GM12864 (cell line): ENCODE data around the gene RFX2.

ENCODE experiments used
- DNase-seq: peaks from one replicate; pipeline ENCODE4 v3.0.0-alpha.2; 2011; ENCODE audit warnings: low read depth
- H3K4me3 ChIP-seq: 2 replicates; pipeline ENCODE4 v1.5.1; 2011; ENCODE audit warnings: mild to moderate bottlenecking, low read depth, low read length, control low read depth
- TF ChIP-seq, protein P1 (sequence below): IDR thresholded peaks from 2 replicates; pipeline ENCODE4 v1.5.1; 2011; ENCODE audit warnings: low read depth, mild to moderate bottlenecking, moderate library complexity, low read length, control low read depth, inconsistent platforms; ENCODE audit errors: missing control alignments

The RFX2 gene

DNA sequence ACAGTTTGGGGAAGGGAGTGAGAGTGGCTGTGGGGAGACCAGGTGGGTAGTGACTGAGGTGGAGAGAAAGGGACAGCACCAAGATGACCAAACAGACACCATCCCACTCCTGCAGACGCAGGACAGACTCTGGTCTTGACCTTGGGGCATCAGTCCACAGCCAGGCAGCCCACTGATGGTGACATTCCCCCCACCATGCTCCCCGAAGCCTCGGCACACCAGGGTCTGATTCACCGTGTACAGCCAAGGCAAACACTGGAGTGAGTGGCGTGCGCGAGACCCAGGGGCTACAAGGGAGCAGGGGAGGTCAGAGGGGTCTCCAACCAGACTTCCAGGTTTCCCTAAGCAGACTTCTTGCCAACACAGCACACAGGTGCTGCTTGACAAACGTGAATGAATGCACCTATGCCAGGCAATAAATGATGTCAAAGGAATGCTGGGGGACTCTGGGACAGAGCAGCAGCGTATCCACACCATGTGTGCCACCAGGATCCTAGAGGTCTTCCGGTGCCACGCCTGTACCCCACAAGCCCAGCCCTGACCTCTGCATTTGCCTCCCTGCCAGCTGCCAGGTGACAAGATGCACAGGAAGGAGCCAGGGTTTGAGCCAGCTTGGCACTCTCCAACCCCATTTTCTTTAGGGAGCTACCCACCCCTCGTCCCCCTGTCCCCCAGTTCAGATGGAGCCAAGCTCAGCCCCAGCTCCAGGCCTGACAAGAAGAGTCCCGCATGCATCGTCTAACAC is 150.9 kb downstream of the RFX2 start:
- TF ChIP-seq, protein P1, sequence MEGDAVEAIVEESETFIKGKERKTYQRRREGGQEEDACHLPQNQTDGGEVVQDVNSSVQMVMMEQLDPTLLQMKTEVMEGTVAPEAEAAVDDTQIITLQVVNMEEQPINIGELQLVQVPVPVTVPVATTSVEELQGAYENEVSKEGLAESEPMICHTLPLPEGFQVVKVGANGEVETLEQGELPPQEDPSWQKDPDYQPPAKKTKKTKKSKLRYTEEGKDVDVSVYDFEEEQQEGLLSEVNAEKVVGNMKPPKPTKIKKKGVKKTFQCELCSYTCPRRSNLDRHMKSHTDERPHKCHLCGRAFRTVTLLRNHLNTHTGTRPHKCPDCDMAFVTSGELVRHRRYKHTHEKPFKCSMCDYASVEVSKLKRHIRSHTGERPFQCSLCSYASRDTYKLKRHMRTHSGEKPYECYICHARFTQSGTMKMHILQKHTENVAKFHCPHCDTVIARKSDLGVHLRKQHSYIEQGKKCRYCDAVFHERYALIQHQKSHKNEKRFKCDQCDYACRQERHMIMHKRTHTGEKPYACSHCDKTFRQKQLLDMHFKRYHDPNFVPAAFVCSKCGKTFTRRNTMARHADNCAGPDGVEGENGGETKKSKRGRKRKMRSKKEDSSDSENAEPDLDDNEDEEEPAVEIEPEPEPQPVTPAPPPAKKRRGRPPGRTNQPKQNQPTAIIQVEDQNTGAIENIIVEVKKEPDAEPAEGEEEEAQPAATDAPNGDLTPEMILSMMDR, result no peak
- no peak for DNase-seq
- H3K4me3 ChIP-seq, result no peak overlapping the region

DNA sequence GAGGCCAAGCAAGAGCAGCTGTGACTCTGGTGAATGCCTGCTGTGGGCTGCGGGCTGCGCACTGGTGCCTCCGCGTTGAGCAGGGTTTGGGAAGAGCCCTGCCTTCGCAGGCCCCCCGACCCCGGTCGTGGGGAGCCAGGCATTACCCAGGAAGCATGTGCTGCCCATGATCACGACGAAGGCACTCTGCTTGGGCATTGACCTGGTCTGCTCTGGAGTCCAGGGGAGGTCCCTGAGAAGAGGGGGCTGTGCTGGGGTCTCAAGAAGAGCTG is 151.5 kb downstream of the RFX2 start:
- DNase-seq, result no peak
- no peak overlapping the region for H3K4me3 ChIP-seq
- TF ChIP-seq, protein P1, result no peak

DNA sequence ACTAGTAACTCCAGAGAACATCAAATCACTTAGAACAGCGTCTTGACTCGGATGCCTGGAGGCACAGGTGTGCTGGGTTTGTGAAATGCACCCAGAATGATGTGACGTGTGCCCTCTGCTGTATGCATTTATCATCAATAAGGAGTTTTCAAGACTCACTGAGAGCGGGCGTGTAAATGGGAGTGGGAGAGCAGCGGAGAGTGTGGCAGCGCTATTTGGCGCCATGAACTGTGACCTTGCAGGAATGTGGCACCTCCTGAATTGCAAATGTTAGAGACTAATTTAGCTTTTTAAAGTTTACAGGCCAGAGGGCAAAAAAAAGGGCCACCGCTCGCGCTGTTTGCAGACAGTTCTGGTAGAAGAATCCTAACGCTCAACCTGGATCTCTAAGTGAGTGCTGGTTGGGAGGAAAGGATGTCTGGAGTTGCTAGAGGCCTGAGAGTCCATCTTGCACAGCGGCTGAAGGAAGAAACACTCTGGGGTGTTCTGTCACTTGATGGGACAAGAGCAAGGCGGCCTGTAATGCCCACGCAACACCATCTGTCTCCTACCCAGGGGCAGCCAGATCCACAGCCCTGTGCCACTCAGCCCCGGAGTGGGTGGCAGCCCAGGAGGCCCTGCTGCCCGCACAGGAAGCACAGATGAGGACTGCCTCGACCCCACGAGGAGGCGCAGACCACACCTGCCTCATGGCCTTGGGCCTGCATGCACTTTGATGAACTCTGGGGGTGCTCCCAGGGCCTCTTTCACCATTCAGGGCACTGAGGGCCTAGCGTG is 152.0 kb downstream of the RFX2 start:
- TF ChIP-seq, protein P1, result no peak
- no peak overlapping the region for H3K4me3 ChIP-seq
- DNase-seq, result no peak

DNA sequence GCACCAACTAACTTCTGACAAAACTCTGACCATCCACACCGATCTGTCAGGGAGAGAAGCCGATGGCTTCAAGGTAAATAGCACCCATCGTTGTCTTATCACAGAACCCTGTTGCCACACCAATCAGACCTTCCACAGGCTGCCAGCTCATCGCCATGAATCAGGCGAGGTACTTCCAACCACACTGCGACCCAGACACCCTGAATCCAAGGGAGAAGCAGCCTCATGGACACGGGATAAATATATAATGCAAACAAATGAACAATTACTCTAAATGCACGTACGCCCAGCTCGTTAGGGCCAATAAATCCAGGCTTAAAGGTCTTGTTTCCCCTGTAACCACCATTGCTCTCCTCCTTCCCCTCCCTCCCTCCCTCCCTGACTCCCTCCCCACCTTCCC is 153.1 kb downstream of the RFX2 start:
- TF ChIP-seq, protein P1, result no peak
- DNase-seq, result no peak

DNA sequence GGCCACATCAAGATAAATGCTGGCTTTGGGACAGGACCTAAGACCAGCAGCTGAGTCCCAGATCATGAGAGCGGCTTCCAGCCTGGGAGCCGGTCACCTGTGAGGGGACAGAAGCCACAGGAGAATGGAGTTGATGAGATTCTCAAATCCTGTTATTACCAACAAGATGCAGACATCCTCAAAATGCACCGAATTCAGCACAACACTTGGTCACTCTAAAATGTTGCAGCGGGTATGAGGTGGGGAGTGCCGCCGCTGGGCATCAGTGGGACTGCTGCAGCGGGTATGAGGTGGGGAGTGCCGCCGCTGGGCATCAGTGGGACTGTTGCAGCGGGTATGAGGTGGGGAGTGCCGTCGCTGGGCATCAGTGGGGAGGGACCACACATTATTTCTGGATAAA is 153.6 kb downstream of the RFX2 start:
- H3K4me3 ChIP-seq, result no peak overlapping the region
- TF ChIP-seq, protein P1, result no peak
- no peak for DNase-seq

More for the DNA sequence above, 153.1 kb downstream of the RFX2 start:
- no peak overlapping the region for H3K4me3 ChIP-seq

DNA sequence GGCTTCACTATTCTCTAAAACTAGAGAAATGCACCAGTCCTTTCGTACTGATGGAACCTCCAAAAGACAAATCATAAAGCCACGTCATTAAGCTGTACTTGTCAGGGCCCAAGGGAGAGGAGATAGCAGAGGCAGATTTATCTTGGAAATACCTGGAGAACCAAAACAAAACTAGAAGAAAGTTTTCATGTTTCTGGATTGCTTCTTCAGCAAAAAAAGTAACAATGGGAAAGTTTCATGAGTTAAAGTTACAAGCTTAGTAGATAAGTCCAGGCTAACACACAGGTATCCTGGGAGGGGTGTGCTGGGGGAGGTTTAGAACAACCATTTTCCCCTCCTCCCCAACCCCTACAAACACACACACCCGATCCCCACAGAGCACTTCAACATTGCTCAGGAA is 154.0 kb downstream of the RFX2 start:
- TF ChIP-seq, protein P1, result no peak
- DNase-seq, result no peak
- no peak overlapping the region for H3K4me3 ChIP-seq

DNA sequence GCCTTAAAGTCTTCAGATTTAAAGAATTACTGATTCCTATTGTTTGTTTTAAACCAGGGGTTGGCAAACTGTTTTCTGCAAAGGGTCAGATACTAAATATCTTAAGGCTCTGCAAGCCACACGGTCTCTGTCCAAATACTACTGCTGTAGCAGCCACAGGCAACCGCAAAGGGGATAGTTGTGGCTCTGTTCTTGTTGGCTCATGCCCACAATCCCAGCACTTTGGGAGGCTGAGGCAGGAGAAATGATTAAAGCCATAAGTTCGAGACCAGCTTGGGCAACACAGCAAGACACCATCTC is 154.7 kb downstream of the RFX2 start:
- TF ChIP-seq, protein P1, result no peak
- DNase-seq, result no peak
- H3K4me3 ChIP-seq, result no peak overlapping the region
